Urothelium cell line (cell line): ENCODE measurements around the gene SORD.
A peak's percentile ranks its signal among the peaks of the same experiment; 100 is the strongest.
"Not testable (repeated sequence)": the region's sequence is repeated elsewhere in the genome, so short reads cannot be mapped to it uniquely, and the experiment has no call there.

Experiments
- DNase-seq: peaks from one replicate; pipeline ENCODE4 v3.0.0; 2011; ENCODE audit warnings: low spot score, mixed read lengths
- FAIRE-seq: peaks from 2 replicates; lab custom pipeline; 2011; peaks lifted over from hg19 to GRCh38; lab: Jason Lieb, UNC

Gene SORD

GRCh38 chr15:45023659-45024225 lies 747 bp downstream of the SORD start:
- peak; percentile 14 for DNase-seq
- no peak for FAIRE-seq

- DNase-seq, FAIRE-seq: not testable (repeated sequence)
Observed at GRCh38 chr15:45024649-45025048, 1.7 kb downstream of the SORD start.

GRCh38 chr15:45025627-45026026 lies 2.6 kb downstream of the SORD start:
- not testable (repeated sequence) for DNase-seq, FAIRE-seq

- no peak for FAIRE-seq
- DNase-seq: no peak
Observed at GRCh38 chr15:45026651-45027190, 3.7 kb downstream of the SORD start.

- no peak for FAIRE-seq
- DNase-seq: no peak
Observed at GRCh38 chr15:45027220-45027619, 4.2 kb downstream of the SORD start.

GRCh38 chr15:45030743-45031142 lies 7.7 kb downstream of the SORD start:
- DNase-seq: no peak

GRCh38 chr15:45031522-45032028 lies 8.6 kb downstream of the SORD start:
- not testable (repeated sequence) for FAIRE-seq, DNase-seq

More at GRCh38 chr15:45030743-45031142, 7.7 kb downstream of the SORD start:
- no peak for FAIRE-seq

GRCh38 chr15:45032501-45032900 lies 9.5 kb downstream of the SORD start:
- DNase-seq, FAIRE-seq: not testable (repeated sequence)

GRCh38 chr15:45034087-45034486 lies 11.1 kb downstream of the SORD start:
- not testable (repeated sequence) for DNase-seq, FAIRE-seq

GRCh38 chr15:45034600-45035375 lies 11.8 kb downstream of the SORD start:
- DNase-seq, FAIRE-seq: not testable (repeated sequence)

GRCh38 chr15:45036812-45037781 lies 14.1 kb downstream of the SORD start:
- DNase-seq: peak; percentile 40
- not testable (repeated sequence) for FAIRE-seq

GRCh38 chr15:45037936-45038335 lies 14.9 kb downstream of the SORD start:
- no peak for FAIRE-seq

GRCh38 chr15:45040396-45040795 lies 17.4 kb downstream of the SORD start:
- DNase-seq, FAIRE-seq: not testable (repeated sequence)

More at GRCh38 chr15:45037936-45038335, 14.9 kb downstream of the SORD start:
- DNase-seq: no peak

- FAIRE-seq, DNase-seq: not testable (repeated sequence)
Observed at GRCh38 chr15:45041538-45041937, 18.5 kb downstream of the SORD start.

GRCh38 chr15:45042859-45043258 lies 19.9 kb downstream of the SORD start:
- FAIRE-seq, DNase-seq: not testable (repeated sequence)

GRCh38 chr15:45044270-45044669 lies 21.3 kb downstream of the SORD start:
- not testable (repeated sequence) for DNase-seq, FAIRE-seq

GRCh38 chr15:45048449-45048793 lies 25.4 kb downstream of the SORD start:
- DNase-seq, FAIRE-seq: not testable (repeated sequence)

- FAIRE-seq: no peak
Observed at GRCh38 chr15:45048794-45049631, 26.0 kb downstream of the SORD start.

GRCh38 chr15:45050587-45050986 lies 27.6 kb downstream of the SORD start:
- no peak for DNase-seq
- no peak for FAIRE-seq

More at GRCh38 chr15:45048794-45049631, 26.0 kb downstream of the SORD start:
- no peak for DNase-seq
